ELR (cell line): ENCODE data around the gene CNIH3.

Experiments used
- DNase-seq: peaks from one replicate; pipeline ENCODE4 v3.0.0-alpha.2; 2015; ENCODE audit warnings: low read depth

Gene CNIH3

DNA sequence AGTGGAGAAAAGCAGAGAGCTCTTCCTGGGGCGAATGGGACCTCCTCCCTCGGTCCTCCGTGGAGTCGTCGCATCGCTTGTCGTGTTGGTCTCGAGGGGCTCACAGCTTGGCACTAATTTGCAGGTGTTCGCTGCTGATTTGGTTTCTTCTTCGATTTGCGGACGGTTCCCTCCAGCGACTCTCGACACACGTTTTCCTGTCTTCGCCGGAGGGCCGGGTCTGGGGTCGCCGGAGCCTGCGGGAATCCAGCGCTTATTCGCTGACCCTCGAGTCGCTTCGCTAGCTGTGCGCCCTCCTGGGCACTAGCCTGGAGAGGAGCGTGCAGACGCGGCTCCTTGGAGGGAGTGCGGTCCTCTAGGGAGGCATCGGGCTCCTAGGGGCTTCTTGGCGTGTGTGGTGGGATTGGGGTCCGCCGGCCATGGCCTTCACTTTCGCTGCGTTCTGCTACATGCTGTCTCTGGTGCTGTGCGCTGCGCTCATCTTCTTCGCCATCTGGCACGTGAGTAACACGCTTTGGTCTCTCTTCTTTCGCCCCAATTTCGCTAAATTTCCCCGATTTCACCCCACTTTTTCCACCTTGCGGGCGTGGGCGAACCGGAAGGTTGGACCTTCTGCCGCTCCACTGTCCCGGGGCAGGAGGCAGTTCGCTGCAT, 766 bp downstream of the CNIH3 start:
- peak; percentile 36 for DNase-seq

DNA sequence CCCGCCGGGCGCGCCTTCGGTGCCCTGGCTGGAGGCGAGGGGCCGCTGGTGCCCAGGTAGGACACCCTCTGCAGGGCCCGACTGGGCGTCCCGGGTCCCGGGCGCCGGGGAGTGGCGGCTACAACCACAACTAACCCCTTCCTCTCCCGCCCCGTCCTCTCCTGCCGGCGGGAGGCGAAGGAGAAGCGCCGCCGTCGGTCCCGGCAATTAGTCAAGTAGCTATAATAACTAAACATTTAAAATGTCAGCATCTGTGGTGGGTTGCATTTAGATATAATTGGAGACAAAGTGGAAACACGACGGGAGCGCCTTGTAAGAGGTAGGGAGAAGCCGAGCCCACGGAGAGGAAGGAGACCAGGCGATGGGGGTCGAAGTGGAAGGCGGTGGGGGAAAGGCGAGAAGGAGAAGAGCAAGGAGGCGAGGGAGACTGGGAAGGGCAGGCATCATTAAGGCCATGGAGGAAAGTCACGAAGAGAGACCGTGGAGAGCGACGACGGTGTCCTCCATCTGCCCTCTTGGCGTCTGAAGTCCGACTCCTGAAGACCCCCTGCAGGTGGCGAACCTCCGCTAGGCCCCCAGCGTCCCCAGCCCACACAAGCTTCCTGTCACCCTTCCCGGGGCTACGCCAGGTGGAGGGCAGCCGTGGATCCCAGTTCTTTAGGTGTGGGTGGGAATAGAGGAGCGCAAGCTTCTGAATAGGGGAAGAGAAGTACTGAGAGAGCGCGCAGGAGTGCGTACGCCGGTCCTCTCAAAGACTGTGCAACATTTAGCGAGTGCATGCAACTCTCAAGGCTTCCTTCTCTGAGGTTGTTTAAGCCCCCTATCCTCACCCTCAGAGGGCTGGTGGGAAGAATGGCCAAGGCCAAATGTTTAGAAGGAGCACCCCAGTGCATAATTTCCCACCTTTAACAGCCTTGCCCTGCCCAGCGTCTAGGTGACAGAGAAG, 1.6 kb downstream of the CNIH3 start:
- peak; percentile 19 for DNase-seq

DNA sequence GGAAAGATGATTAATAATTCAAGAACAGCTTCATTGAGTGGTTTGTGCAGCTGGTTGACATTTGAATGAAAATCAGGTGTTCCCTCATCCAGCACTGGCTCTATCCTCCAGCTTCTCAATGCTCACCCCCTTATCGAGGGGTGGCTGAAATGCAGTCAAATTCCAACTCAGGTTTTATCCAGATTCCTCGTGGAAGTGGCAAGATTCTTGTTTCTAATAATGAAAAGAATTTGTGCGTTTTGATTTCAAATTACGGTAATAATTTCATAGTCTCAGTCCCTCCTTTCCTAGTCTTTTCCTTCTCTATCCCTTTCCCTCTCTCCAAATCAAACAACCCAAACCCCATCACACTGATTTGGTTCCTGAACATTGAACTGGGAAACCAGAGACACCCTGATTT, 3.1 kb downstream of the CNIH3 start:
- no peak for DNase-seq

DNA sequence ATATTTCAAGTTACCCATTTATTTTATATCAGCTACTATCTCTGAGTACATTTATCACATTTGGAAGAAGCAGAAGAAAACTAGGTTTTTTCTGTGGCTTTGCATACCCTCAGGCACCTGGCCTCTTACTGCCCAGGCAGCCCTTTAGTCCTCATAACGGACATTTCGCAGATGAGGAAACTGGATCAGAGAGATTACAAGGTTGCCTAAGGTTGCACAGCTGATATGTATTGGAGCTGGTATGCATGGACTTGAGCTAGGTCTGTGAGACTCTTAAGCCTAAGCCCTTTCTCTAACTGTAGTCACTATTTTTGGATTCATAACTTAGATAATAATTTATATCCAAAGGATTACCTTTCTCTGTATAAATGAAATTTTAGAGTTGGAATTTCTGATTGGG, 4.0 kb downstream of the CNIH3 start:
- no peak for DNase-seq

DNA sequence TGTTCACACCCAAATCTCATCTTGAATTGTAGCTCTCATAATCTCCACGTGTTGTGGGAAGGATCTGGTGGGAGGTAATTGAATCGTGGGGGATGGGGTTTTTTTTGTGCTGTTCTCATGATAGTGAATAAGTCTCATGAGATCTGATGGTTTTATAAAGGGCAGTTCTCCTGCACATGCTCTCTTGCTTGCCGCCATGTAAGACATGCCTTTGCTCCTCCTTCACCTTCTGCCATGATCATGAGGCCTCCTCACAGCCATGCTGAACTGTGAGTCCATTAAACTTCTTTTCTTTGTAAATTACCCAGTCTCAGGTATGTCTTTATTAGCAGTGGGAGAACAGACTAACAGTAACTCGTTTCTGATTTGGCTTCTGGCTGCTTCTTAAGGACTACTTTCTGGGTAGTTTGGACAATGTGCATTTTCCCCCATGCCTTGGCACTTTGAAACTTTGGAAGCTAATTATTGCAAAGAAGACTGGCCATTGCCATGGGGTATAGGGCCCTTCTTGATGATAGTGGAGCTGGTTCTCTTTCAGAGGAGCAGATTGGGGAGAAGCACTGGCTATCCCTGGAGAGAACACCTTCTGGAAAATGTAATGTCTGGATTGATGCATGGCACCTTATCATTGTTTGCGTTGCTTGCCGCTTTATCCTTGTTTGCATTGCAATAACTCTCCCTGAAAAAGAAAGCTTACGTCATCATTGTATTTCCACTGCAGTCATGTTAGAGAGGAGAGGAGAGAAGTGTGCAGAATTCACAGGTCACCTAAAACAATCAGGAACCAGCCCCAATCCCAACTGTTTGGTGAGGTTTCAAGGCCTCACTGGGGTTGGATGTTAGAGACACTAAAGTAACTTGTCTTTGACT, 5.9 kb downstream of the CNIH3 start:
- DNase-seq = no peak

DNA sequence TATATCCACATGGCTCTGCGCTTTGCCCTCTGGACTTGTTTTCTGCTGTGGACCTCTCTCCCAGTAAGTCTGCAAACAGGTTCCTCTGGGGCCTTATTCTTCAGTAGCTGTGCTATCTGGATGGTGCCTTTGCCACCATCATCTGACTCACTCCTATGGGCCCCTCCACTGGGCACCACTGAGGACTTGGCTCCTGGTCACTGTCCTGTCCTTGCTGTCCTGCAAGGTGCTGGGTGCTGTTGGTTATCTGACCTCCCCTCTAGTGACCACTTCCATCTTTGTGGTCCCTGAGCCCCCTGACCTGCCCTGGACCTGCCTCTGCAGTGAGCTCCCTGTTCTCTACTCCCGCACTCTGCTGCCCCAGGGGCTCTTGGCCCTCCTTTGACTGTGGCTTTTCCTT, 6.7 kb downstream of the CNIH3 start:
- DNase-seq = peak; percentile 14

DNA sequence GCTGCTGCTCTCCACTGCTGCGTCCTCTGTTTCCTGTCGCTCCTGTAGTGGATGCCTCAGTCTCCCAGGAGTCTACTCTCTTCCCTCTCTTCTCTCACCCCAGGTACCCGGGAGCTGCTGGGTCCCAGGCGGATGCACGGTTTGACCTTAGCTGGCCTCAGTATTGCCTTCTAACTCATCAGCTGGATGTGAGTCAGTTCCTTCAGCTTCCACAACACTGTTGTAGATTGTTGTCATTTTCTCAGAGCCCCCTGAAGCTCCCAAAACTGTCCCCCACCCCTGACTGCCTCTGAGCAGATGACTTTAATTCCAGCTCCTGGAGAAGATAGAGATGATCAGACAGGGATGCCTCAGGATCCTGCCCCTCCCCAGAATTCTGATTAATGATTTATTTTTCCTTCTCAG, 7.2 kb downstream of the CNIH3 start:
- DNase-seq = peak; percentile 94

DNA sequence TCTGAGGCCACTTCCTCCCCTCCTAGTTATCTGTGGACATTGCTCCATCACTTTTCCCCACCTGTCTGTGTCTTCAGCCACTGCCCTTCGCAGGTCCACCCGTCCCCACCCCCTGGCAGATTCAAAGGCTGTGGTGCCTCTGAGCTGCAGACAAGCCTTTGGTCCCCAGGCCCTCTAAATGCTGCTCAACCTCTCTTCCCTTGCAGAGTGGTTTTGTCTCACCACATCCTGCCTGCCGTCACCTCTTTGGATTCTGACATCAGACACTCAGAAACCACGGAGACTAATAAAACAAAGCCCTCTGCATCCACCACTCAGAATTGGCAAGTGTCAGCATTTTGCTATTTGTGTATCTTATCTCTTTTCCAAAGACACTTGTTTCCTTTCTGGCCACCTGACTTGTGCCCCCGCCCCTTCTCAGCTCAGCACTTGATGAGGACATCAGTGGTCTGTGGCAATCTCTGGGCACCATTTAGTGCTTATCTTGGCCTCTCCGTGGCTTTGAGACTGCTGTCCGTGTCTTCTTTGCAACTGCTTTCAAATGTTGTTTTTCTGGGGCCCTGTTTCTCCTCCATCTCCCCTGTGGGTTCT, 7.7 kb downstream of the CNIH3 start:
- DNase-seq = peak; percentile 97

DNA sequence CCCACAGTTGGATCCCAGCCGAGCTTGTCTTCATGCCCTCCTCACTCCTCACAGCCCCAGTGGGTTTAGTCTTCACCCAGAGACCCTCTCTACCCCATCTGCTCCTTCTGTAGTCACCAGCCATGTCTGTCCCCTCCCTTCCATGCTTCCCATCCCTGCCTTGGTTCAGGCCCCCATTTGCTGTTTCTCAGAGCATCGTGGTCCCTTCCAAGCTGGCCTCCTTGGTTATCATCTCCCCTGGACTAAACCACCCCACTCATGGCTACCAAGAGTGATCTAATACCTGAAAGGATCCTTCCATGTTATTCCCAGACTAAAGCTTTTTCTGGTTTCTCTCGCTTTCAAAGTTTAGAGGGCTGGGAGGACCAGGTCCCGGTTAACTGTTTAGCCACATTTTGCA, 8.3 kb downstream of the CNIH3 start:
- no peak for DNase-seq

DNA sequence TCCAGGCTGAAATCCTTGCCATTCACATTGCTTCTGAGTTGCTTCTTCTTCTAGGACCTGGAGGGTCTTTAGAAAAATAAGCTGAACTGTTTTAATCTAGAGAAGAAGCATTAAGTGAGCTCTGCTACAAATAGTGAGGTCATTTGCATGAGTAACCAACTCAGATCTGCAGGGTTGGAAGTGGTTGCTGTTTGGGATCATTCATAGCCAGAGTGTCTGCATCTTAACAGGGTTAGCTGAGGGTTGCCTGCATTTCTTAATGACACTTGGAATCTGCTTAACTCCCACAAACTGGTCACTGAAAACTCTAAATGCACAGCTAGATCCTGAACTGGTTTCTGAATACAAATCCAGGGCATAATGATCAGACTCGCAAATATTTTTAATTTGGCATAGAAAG, 9.9 kb downstream of the CNIH3 start:
- DNase-seq = peak; percentile 86

DNA sequence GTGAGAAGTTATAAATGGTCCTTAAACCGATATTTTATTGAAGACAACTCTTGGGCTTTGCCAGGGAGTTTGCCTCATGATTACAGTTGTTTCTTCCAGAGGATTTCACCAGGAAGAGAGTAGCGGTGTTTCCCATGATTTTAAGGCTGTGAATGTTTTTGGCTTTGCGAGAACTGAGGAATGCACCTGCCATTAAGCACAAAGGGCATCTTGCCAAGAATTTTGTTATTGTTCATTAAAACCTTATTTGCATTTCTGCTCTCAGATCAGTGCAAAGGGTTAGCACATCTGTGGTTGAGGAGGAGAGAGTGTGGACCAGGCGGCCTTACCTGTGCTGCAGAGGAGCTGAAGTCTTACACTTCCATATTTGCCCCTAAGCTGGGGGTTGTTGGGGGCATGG, 13.8 kb downstream of the CNIH3 start:
- no peak for DNase-seq

DNA sequence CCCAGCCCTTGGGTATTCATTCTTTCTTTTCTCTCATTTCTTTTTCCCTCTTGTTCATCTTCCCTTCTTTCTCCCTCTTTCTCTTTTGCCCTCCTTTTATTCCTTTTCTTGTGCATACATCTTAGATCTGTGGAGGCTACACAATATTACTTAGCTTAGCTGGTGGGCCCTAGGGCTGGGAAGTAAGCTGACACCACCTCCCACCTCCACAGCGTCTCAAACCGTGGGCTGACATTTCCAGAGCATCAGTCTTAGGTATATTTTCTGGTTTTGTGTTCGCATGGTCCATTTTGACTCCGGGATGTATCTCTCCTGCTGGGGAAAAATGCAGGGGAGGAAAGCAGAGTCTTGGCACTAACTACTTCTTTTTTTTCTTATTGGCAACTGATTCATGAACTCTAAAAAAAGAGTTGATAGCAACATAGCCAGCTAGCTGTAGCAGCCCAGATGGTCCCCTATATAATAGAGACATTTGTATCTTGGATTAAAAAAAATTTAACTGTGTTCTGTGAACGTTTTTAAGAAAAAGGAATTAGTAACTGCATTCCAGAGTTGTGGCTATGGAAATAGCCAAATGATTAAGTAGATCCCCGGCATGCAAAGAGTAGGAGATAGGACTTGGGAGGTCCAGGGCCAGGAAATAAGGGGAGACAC, 15.5 kb downstream of the CNIH3 start:
- peak; percentile 28 for DNase-seq

DNA sequence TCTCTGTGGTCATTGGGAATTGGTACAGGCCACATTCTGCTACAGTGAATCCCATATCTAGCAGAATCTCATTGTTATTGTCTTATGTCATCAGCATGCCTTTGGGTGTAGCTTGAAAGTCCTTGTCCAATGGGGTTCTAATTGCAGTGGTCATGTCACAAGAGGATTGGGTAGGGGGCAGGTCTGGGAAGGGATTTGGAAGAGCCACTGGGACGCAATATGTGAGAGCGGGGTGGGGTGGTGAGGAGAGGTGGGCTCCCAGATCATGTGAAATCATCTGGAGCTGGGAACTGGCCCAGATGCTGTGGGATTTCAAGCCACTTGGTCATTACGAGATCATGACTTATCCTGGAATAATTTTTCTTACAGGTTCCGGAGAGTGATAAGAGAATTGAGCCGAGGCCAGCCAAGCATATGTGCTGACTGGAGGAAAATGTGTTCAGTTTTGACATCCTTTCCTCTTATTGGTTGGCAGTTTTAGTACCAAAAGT, 16.3 kb downstream of the CNIH3 start:
- peak; percentile 91 for DNase-seq

DNA sequence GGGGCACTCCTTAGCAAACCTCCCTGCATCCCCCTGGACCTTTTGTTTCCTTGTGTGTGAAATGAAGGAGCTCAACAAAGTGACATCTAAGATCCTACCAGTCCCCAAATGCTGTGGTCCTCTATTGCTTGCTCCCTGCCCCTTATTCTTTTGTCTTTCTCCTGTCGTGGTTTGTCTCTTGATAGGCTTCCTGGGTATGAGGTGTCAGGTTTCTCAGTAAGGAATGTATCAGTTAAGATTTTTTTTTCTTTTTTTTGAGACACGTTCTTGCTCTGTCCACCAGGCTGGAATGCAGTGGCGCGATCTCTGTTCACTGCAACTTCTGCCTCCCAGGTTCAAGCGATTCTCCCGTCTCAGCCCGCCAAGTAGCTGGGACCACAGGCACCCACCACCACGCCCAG, 16.8 kb downstream of the CNIH3 start:
- peak; percentile 56 for DNase-seq

DNA sequence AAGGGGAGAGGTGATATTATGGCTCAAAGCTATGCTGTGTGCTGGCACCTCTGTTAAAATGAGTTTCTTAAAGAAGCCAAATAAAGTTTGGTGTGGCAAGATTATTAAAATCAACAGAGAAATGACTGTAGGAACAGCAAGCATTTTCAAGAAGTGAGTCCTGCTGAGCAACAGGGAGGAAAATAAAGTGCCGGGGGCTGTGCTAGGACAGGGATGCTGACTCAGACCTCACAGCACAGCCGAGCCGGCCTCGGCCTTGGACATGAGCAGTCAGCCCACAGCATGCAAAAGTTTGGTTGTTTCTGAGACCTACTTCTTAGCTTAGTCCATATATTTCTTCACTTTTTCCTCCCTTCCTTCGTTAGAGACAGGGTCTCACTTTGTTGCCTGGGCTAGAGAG, 19.2 kb downstream of the CNIH3 start:
- DNase-seq = peak; percentile 95

DNA sequence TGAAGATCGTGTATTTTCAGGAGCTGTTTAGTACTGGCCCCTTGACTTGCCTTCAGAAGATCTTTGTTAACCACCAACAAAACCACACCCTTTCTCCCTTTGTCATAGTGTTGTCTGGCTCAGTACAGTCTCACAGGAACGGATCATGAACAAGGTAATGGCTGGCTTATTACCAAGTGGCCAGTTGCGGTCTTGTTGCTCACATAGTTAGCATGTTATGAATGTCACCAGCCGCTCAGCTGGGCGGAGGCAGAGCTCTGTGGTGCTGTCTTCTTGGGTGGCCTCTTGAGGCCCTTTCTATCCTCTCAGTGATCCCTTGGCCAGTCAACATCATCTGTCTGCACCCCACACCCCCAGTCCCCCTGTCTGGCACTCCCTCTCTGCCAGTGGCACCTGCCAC, 21.4 kb downstream of the CNIH3 start:
- DNase-seq = peak; percentile 97

DNA sequence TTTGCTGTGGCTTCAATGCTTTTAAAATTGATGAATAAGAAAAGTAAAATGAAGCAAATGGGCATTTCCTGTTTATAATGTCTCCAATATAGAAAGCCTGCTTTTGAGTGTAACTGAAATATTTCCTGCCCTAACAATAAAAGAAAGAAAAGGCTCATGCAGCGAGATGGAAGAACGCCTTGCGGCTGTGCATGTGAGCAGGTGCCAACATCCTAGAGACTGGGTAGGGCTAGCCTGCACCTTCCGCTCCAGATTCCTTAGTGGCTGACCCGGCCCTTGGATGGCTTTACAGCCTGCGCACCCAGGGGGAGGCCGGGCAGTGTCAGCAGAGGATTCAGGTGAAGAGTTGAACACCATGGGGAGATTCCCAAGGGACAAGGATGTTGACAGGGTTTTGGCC, 21.8 kb downstream of the CNIH3 start:
- DNase-seq = no peak

DNA sequence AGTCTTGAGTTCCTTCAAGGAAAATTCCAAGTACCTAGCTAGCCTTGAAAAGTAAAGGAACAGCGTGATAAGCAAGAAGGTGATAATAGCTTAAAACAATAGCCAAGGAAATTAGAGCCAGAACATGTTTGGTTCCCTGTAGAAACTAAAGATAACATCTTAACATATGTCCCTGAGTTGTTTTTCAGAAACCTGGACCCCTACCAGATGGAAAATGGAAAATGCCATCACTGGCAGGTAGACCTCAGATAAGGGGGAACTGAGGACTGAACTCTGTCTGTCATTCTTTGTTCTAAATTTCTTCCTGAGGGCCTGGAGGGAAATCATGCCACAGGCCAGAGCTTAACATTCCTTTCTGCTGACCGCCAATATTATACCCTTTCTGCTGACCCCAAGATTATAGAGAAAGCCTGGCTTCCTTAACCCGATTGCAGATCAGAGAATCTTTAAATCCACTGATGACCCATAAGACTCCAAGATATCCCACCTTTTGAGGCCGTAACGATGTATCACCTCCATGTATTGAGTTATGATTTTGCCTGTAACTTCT, 23.4 kb downstream of the CNIH3 start:
- peak; percentile 59 for DNase-seq

DNA sequence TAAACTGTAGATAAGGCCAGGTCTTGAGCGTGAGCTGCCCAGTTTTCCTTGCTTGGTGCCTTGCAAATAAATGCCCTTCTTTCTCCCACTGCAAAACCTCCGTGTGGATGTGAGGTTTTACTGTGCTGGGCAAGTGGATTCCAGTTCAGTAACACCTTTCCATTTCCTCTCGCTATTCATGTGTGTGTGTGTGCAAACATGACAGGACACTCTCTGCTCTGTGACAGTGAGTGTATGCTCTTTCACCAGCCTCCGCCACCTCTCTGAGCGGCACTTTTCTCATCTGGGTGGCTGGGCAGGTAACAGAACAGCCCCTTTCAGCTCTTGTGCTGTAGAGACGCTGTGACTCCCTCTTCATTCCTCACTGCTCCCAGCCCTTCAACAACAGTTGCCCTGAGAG, 23.9 kb downstream of the CNIH3 start:
- DNase-seq = no peak

DNA sequence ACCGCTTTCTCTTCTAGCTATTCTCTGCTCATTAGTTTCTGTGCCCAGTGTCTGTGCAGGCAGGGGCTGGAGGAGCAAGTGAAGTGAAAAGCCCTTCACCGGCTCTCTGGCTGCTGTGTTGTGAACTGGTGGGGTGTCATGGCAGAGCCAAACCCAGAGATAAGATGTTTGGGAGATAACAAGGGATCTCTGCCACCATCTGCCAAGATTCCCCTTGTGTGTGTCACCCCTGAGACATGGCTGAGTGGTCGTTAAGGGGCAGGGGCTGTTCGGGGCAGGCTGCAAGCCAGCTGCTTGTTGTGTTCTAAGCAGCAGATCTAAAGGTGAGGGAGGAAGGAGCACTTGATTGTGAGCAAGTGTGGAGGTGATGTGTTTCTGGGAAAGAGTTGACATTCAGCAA, 24.5 kb downstream of the CNIH3 start:
- DNase-seq = no peak

DNA sequence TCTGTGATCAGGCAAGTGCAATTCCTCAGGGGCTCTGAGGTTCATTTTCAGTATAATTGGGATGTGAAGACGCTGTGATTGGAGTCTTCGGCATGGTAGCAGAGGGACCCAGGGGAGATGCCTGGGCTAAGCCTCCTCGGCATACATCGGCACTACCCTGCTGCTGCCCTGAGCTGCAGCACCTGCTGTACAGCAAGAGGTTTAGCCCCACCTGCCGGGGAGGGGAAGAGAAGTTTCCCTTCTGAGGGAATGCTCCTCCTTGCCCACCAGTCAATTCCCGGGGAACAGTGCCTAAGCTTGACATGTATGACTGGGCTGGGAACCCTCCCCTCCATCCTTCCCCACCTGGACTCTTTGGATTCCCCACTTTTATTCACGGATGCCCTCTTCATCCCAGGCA, 24.9 kb downstream of the CNIH3 start:
- DNase-seq = no peak
